NCI-H2081 (cell line): ENCODE results near the gene XAGE5.
"Not testable (repeated sequence)": the region's sequence is repeated elsewhere in the genome, so short reads cannot be mapped to it uniquely, and the experiment has no call there.

Experiments
- DNase-seq, 2 experiments: peaks; one replicate each; lab custom pipeline; 2025; lab: John Stamatoyannopoulos, UW

The XAGE5 gene

GRCh38 chrX:52811065-52811625 lies at the start of gene XAGE5:
Gene XAGE5, plus strand, starts transcription at chrX:52811287. Its CDS starts 1,280 bp downstream, at chrX:52812567.
- no peak for DNase-seq

GRCh38 chrX:52765983-52766382 lies 45.1 kb upstream of the XAGE5 start:
- not testable (repeated sequence) for DNase-seq

GRCh38 chrX:52773504-52773903 lies 37.6 kb upstream of the XAGE5 start:
- not testable (repeated sequence) for DNase-seq

GRCh38 chrX:52797327-52797726 lies 13.8 kb upstream of the XAGE5 start, which contains the start of gene SPANXN5:
Gene SPANXN5, minus strand, starts transcription at chrX:52797427. Its CDS starts 79 bp downstream, at chrX:52797348.
- not testable (repeated sequence) for DNase-seq

GRCh38 chrX:52804876-52805275 lies 6.2 kb upstream of the XAGE5 start:
- not testable (repeated sequence) for DNase-seq

GRCh38 chrX:52819788-52820187 lies 8.7 kb downstream of the XAGE5 start:
- no peak for DNase-seq

GRCh38 chrX:52821079-52821760 lies 10.1 kb downstream of the XAGE5 start:
- no peak for DNase-seq

GRCh38 chrX:52824608-52825007 lies 13.5 kb downstream of the XAGE5 start:
- DNase-seq = no peak

GRCh38 chrX:52830551-52830950 lies 19.5 kb downstream of the XAGE5 start:
- DNase-seq = no peak

GRCh38 chrX:52839137-52839536 lies 28.1 kb downstream of the XAGE5 start:
- DNase-seq = no peak

GRCh38 chrX:52843619-52844018 lies 32.5 kb downstream of the XAGE5 start:
- DNase-seq = not testable (repeated sequence)

GRCh38 chrX:52852110-52852860 lies 41.2 kb downstream of the XAGE5 start:
- DNase-seq = no peak

- DNase-seq = not testable (repeated sequence)
These were observed 46.0 kb downstream of the XAGE5 start for GRCh38 chrX:52856991-52857525.

- no peak for DNase-seq
These were observed 54.4 kb downstream of the XAGE5 start for GRCh38 chrX:52865343-52865998.
